Measurements from ENCODE around the gene ZNF213. TPM values are rescaled to one million over a fixed set of nuclear protein-coding genes. Genes with fewer than 3 reads are reported as not detected.

Gene ZNF213
- total RNA-seq, 1 donor from 2014 or later: 25.3 TPM

GRCh38 chr16:3152991-3153368 lies 18.2 kb downstream of the ZNF213 start:
- intact Hi-C loops (cut with DNase I): loop anchor here (5.0 to 10.0 kb wide), 3 partner anchors 248 to 618 kb away; partner anchors contain the start of genes CEMP1 and PDPK1
- peaks cover 7 to 18% of the 10 kb centered on the region in 2 donors for H3K4me1 ChIP-seq
- no peak for DNase-seq (ENCODE audit: low spot score in 2 of 2)
- H3K36me3 ChIP-seq: no peaks in the 10 kb centered on the region
- TF ChIP-seq, protein P1, sequence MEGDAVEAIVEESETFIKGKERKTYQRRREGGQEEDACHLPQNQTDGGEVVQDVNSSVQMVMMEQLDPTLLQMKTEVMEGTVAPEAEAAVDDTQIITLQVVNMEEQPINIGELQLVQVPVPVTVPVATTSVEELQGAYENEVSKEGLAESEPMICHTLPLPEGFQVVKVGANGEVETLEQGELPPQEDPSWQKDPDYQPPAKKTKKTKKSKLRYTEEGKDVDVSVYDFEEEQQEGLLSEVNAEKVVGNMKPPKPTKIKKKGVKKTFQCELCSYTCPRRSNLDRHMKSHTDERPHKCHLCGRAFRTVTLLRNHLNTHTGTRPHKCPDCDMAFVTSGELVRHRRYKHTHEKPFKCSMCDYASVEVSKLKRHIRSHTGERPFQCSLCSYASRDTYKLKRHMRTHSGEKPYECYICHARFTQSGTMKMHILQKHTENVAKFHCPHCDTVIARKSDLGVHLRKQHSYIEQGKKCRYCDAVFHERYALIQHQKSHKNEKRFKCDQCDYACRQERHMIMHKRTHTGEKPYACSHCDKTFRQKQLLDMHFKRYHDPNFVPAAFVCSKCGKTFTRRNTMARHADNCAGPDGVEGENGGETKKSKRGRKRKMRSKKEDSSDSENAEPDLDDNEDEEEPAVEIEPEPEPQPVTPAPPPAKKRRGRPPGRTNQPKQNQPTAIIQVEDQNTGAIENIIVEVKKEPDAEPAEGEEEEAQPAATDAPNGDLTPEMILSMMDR (IDR thresholded peaks at IDR 0.05): no peak
- H3K4me3 ChIP-seq: peak overlapping the region in 1 of 2 donors; percentile 76
- no peaks in the 10 kb centered on the region for H3K27me3 ChIP-seq
- peak overlapping the region; percentile 0 to 48 for H3K27ac ChIP-seq
- H3K9me3 ChIP-seq: no peaks in the 10 kb centered on the region

GRCh38 chr16:3155181-3155580 lies 20.4 kb downstream of the ZNF213 start:
- H3K27me3 ChIP-seq: no peaks in the 10 kb centered on the region
- H3K36me3 ChIP-seq: no peaks in the 10 kb centered on the region
- TF ChIP-seq, protein P1 (IDR thresholded peaks at IDR 0.05): no peak
- no peaks in the 10 kb centered on the region for H3K9me3 ChIP-seq
- intact Hi-C loops (cut with DNase I): loop anchor here (5.0 to 10.0 kb wide), 3 partner anchors 33 to 620 kb away; partner anchors contain the start of genes CEMP1 and PDPK1
- no peak for DNase-seq (ENCODE audit: low spot score in 2 of 2)
- H3K27ac ChIP-seq: no peak overlapping the region
- H3K4me1 ChIP-seq: peaks cover 8 to 11% of the 10 kb centered on the region in 2 donors
- H3K4me3 ChIP-seq: no peak overlapping the region

- TF ChIP-seq, protein P1 (IDR thresholded peaks at IDR 0.05): no peak
- no peaks in the 10 kb centered on the region for H3K27me3 ChIP-seq
- H3K9me3 ChIP-seq: no peaks in the 10 kb centered on the region
- H3K4me1 ChIP-seq: peaks cover 8 to 11% of the 10 kb centered on the region in 2 donors
- no peak overlapping the region for H3K27ac ChIP-seq
- no peak for DNase-seq (ENCODE audit: low spot score in 2 of 2)
- H3K36me3 ChIP-seq: no peaks in the 10 kb centered on the region
- H3K4me3 ChIP-seq: no peak overlapping the region
- intact Hi-C loops (cut with DNase I): loop anchor here (5.0 to 10.0 kb wide), 3 partner anchors 34 to 621 kb away; partner anchors contain the start of genes CEMP1 and PDPK1
Measured at GRCh38 chr16:3155972-3156371, 21.1 kb downstream of the ZNF213 start.

DNA sequence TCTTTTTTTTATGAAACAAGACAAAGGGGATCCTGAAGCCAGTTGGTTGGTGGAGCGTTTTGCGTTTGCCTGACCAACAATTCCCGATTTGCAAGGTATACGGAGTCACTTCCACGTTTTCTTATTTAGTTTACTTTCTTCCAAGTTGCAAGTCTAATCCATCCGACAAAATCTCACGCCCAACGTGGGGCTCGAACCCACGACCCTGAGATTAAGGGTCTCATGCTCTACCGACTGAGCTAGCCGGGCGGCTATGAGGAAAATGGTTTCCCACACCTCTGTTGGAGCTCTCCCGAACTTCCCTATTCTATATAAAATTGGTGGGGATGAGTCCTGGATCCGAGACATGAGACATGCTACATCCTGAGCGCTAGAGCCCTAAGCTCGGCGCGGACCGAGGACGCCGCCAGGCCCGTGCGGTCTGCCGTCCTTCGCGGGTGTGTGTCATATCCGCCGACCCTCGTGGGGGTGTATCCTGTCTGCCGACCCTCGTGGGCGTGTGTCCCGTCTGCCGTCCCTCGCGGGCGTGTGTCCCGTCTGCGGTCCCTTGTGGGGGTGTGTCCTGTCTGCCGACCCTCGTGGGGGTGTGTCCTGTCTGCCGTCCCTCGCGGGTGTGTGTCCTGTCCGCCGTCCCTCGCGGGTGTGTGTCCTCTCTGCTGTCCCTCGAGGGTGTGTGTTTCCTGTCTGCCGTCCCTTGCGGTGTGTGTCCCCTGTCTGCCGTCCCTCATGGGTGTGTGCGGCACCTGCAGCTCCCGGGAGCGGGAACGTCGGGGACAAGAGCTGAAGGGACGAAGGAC lies 22.6 kb downstream of the ZNF213 start:
- peak overlapping the region; percentile 89 to 94 for H3K27ac ChIP-seq
- H3K9me3 ChIP-seq: no peaks in the 10 kb centered on the region
- intact Hi-C loops (cut with DNase I): loop anchor here (1.0 to 10.0 kb wide), 4 partner anchors 7 to 623 kb away; partner anchors contain the start of genes CEMP1 and PDPK1
- H3K4me3 ChIP-seq: peak overlapping the region; percentile 59 to 92
- H3K36me3 ChIP-seq: no peaks in the 10 kb centered on the region
- peak in 1 of 2 donors; percentile 83 for DNase-seq (ENCODE audit: low spot score in 2 of 2)
- no peaks in the 10 kb centered on the region for H3K27me3 ChIP-seq
- H3K4me1 ChIP-seq: peaks cover 4 to 8% of the 10 kb centered on the region in 2 donors
- TF ChIP-seq, protein P1 (IDR thresholded peaks at IDR 0.05): no peak

GRCh38 chr16:3158026-3158509 lies 23.2 kb downstream of the ZNF213 start:
- DNase-seq (ENCODE audit: low spot score in 2 of 2): no peak
- Histone ChIP-seq H3K4me3 (peak overlapping the region; percentile 59 to 92), H3K27me3 (no peaks in the 10 kb centered on the region), H3K9me3 (no peaks in the 10 kb centered on the region), H3K4me1 (peaks cover 4 to 8% of the 10 kb centered on the region in 2 donors), H3K36me3 (no peaks in the 10 kb centered on the region), H3K27ac (peak overlapping the region; percentile 89 to 94)
- TF ChIP-seq, protein P1 (IDR thresholded peaks at IDR 0.05): no peak
- intact Hi-C loops (cut with DNase I): loop anchor here (1.0 to 10.0 kb wide), 4 partner anchors 8 to 623 kb away; partner anchors contain the start of genes CEMP1 and PDPK1

All from ascending aorta (tissue), 2 donors.